Mucosa of stomach (tissue), 1 donor: Measurements from ENCODE around the gene EMP3.
"Not testable (repeated sequence)": the region's sequence is repeated elsewhere in the genome, so short reads cannot be mapped to it uniquely, and the experiment has no call there.

ENCODE experiments used
- H3K27me3 ChIP-seq: one replicate; pipeline ENCODE4 v1.7.0; 2013; ENCODE audit warnings: mild to moderate bottlenecking, low read length; ENCODE audit not compliant: control insufficient read depth, insufficient read depth
- H3K36me3 ChIP-seq: one replicate; pipeline ENCODE4 v1.7.0; 2013; ENCODE audit warnings: low read length; ENCODE audit not compliant: control insufficient read depth, insufficient read depth
- H3K4me1 ChIP-seq: one replicate; pipeline ENCODE4 v1.7.0; 2013; ENCODE audit warnings: mild to moderate bottlenecking, low read length; ENCODE audit not compliant: control insufficient read depth, insufficient read depth
- H3K4me3 ChIP-seq: one replicate; pipeline ENCODE4 v1.7.0; 2013; ENCODE audit warnings: low read length
- H3K9ac ChIP-seq: one replicate; pipeline ENCODE4 v1.7.0; 2013; ENCODE audit warnings: mild to moderate bottlenecking, low read length, moderate library complexity
- H3K9me3 ChIP-seq: one replicate; pipeline ENCODE4 v1.7.0; 2013; ENCODE audit warnings: mild to moderate bottlenecking, low read length, moderate library complexity; ENCODE audit not compliant: control insufficient read depth
- donor health status: Pancreatic carcinoma.

The EMP3 gene

GRCh38 chr19:48325265-48325910 lies at the start of gene EMP3:
Gene EMP3 (plus strand): TSS chr19:48325552. CDS start chr19:48326845, 1,293 bp downstream.
- H3K4me3 ChIP-seq = peak within 1 kb of the TSS; percentile 56
- H3K36me3 ChIP-seq = no peaks in the 10 kb centered on the region
- no peaks in the 10 kb centered on the region for H3K9me3 ChIP-seq
- H3K27me3 ChIP-seq = no peaks in the 10 kb centered on the region
- peak within 1 kb of the TSS; percentile 68 for H3K9ac ChIP-seq
- H3K4me1 ChIP-seq = peaks cover 32% of the 10 kb centered on the region

GRCh38 chr19:48279747-48280146 lies 45.6 kb upstream of the EMP3 start:
- no peak overlapping the region for H3K9ac ChIP-seq
- no peak overlapping the region for H3K4me3 ChIP-seq
- H3K4me1 ChIP-seq = no peaks in the 10 kb centered on the region
- no peaks in the 10 kb centered on the region for H3K27me3 ChIP-seq
- no peaks in the 10 kb centered on the region for H3K9me3 ChIP-seq
- H3K36me3 ChIP-seq = no peaks in the 10 kb centered on the region

- H3K36me3 ChIP-seq = no peaks in the 10 kb centered on the region
- H3K9me3 ChIP-seq = no peaks in the 10 kb centered on the region
- H3K4me3 ChIP-seq = no peak overlapping the region
- no peaks in the 10 kb centered on the region for H3K4me1 ChIP-seq
- no peak overlapping the region for H3K9ac ChIP-seq
- H3K27me3 ChIP-seq = no peaks in the 10 kb centered on the region
Observed at GRCh38 chr19:48283908-48284307, 41.4 kb upstream of the EMP3 start.

- no peaks in the 10 kb centered on the region for H3K27me3 ChIP-seq
- H3K36me3 ChIP-seq = no peaks in the 10 kb centered on the region
- H3K4me3 ChIP-seq = no peak overlapping the region
- H3K9me3 ChIP-seq = no peaks in the 10 kb centered on the region
- no peaks in the 10 kb centered on the region for H3K4me1 ChIP-seq
- H3K9ac ChIP-seq = no peak overlapping the region
Observed at GRCh38 chr19:48284896-48285295, 40.5 kb upstream of the EMP3 start.

- H3K9me3 ChIP-seq = no peaks in the 10 kb centered on the region
- H3K4me3 ChIP-seq = no peak overlapping the region
- H3K9ac ChIP-seq = no peak overlapping the region
- H3K36me3 ChIP-seq = no peaks in the 10 kb centered on the region
- peaks cover 5% of the 10 kb centered on the region for H3K27me3 ChIP-seq
- H3K4me1 ChIP-seq = peaks cover 6% of the 10 kb centered on the region
Observed at GRCh38 chr19:48287748-48288147, 37.6 kb upstream of the EMP3 start.

GRCh38 chr19:48290401-48290770 lies 35.0 kb upstream of the EMP3 start:
- H3K4me1 ChIP-seq = peaks cover 6% of the 10 kb centered on the region
- peaks cover 5% of the 10 kb centered on the region for H3K27me3 ChIP-seq
- H3K9ac ChIP-seq = no peak overlapping the region
- no peak overlapping the region for H3K4me3 ChIP-seq
- H3K36me3 ChIP-seq = no peaks in the 10 kb centered on the region
- no peaks in the 10 kb centered on the region for H3K9me3 ChIP-seq

- H3K4me3 ChIP-seq = peak overlapping the region; percentile 5
Observed at GRCh38 chr19:48290771-48291488, 34.4 kb upstream of the EMP3 start.

GRCh38 chr19:48291489-48291815 lies 33.9 kb upstream of the EMP3 start:
- H3K9me3 ChIP-seq, H3K4me1 ChIP-seq, H3K4me3 ChIP-seq, H3K9ac ChIP-seq, H3K27me3 ChIP-seq, H3K36me3 ChIP-seq: not testable (repeated sequence)

More at GRCh38 chr19:48290771-48291488, 34.4 kb upstream of the EMP3 start:
- no peaks in the 10 kb centered on the region for H3K36me3 ChIP-seq
- H3K9me3 ChIP-seq = no peaks in the 10 kb centered on the region
- peaks cover 6% of the 10 kb centered on the region for H3K4me1 ChIP-seq
- peaks cover 5% of the 10 kb centered on the region for H3K27me3 ChIP-seq
- H3K9ac ChIP-seq = peak overlapping the region; percentile 19

GRCh38 chr19:48292798-48293197 lies 32.6 kb upstream of the EMP3 start:
- Histone ChIP-seq H3K4me1 (peaks cover 6% of the 10 kb centered on the region), H3K9me3 (no peaks in the 10 kb centered on the region), H3K36me3 (no peaks in the 10 kb centered on the region), H3K27me3 (peaks cover 5% of the 10 kb centered on the region), H3K4me3 (no peak overlapping the region), H3K9ac (no peak overlapping the region)

GRCh38 chr19:48295458-48295857 lies 29.9 kb upstream of the EMP3 start:
- no peaks in the 10 kb centered on the region for H3K36me3 ChIP-seq
- H3K9ac ChIP-seq = no peak overlapping the region
- peaks cover 3% of the 10 kb centered on the region for H3K27me3 ChIP-seq
- H3K4me1 ChIP-seq = peaks cover 6% of the 10 kb centered on the region
- no peaks in the 10 kb centered on the region for H3K9me3 ChIP-seq
- no peak overlapping the region for H3K4me3 ChIP-seq

GRCh38 chr19:48296963-48297734 lies 28.2 kb upstream of the EMP3 start:
- Histone ChIP-seq H3K9me3 (no peaks in the 10 kb centered on the region), H3K4me3 (no peak overlapping the region), H3K36me3 (no peaks in the 10 kb centered on the region), H3K9ac (no peak overlapping the region), H3K4me1 (no peaks in the 10 kb centered on the region), H3K27me3 (no peaks in the 10 kb centered on the region)

- Histone ChIP-seq H3K9ac (no peak overlapping the region), H3K4me3 (no peak overlapping the region), H3K36me3 (no peaks in the 10 kb centered on the region), H3K27me3 (no peaks in the 10 kb centered on the region), H3K9me3 (no peaks in the 10 kb centered on the region), H3K4me1 (no peaks in the 10 kb centered on the region)
Observed at GRCh38 chr19:48297975-48298374, 27.4 kb upstream of the EMP3 start.
